ENCODE results near the gene BICRA. TPM values are rescaled to one million over a fixed set of nuclear protein-coding genes. Genes with fewer than 3 reads are reported as not detected.
A peak's percentile ranks its signal among the peaks of the same experiment; 100 is the strongest.

The BICRA gene
- polyA plus RNA-seq, 1 of the 3 experiments (the other 2 are of a cell fraction) = 1.4 TPM

DNA sequence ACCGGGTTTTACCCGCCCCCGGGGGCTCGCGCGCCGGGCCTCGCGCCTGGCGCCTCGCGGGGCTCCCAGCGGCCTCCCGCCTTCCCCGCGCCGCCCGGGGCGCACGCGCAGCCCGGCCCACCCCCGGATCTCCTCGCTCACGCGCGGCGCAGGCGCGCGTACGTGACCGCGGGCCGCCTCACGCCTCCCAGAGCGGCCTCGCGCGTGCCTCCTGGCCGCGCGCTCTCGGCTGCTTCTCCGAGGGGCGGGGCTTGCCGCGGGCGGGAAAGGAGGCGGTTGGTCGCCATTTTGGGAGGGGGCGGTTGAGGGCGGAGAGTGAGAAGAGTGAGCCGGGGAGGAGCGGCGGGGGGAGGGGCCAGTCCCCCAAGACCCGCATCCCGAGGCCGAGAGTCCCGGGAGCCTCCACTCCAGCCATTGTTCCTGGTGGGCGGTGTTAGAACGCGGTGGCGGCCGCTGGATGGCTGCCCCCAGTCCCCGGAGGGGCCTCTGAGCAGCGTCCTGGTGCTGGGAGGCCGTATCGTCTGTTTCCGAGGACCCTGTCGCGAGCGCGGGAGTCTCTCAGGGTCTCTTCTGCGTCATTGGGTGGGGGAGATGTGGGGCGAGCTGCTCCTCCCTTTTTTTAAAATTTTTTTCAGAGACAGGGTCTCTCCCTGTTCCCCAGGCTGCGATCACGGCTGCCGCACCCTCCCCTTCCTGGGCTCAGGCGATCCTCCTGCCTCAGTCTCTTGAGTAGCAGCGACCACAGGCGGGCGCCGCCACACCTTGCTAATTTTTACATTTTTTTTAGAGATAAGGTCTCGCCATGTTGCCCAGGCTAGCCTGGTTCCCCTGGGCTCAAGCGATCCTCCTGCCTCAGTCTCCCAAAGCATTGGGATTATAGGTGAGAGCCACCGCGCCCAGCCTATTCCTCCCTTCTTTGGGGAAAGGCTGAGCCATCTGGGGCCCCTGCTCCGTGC lies 35.6 kb upstream of the BICRA start, which contains the start of gene ZNF541:
ZNF541 (minus strand) TSS at position 78 of the 956 bp plus-strand sequence. CDS start 17,292 bp downstream, outside the sequence.
- H3K79me2 ChIP-seq (ENCODE audit: insufficient read depth) = no peaks in the 10 kb centered on the region
- no peaks in the 10 kb centered on the region for H4K20me1 ChIP-seq (ENCODE audit: insufficient read depth)
- no peak within 1 kb of the TSS for H3K27ac ChIP-seq (ENCODE audit: low read depth in 2 of 2, low read length in 1 of 2)
- H3K4me1 ChIP-seq (ENCODE audit: control insufficient read depth in 1 of 2, insufficient read depth in 2 of 2, low read depth in 1 of 2, low read length in 1 of 2) = no peaks in the 10 kb centered on the region; a peak in 1 of 4 replicates
- H3K27me3 ChIP-seq (ENCODE audit: insufficient read depth) = no peaks in the 10 kb centered on the region
- peak within 1 kb of the TSS in 1 of 2 experiments; percentile 9; a peak in 1 of 4 replicates for H3K4me3 ChIP-seq (ENCODE audit: low read depth in 2 of 2, low read length in 1 of 2)
- WGBS (ENCODE audit: low lambda C conversion rate) = 56% methylated on average over 62 of the region's 89 CpGs
- peak; percentile 88 for DNase-seq
- H3K9me2 ChIP-seq = no peaks in the 10 kb centered on the region
- CTCF ChIA-PET = no interaction called here
- no peaks in the 10 kb centered on the region for H3F3A ChIP-seq (replicated peaks; ENCODE audit: insufficient read depth)
- TF ChIP-seq NRF1 (IDR thresholded peaks at IDR 0.05; ENCODE audit: low read depth, low read length) = peak; percentile 48; the same call in 1 of the 2 replicates
- no peak for TF ChIP-seq GATA2 (CRISPR knock-in tag; IDR thresholded peaks at IDR 0.05)
- TF ChIP-seq, protein P1, sequence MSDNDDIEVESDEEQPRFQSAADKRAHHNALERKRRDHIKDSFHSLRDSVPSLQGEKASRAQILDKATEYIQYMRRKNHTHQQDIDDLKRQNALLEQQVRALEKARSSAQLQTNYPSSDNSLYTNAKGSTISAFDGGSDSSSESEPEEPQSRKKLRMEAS (IDR thresholded peaks at IDR 0.05; ENCODE audit: low read depth) = peak; percentile 74; the same call in 1 of the 2 replicates
- POLR2A ChIA-PET = no interaction called here
- H3K9ac ChIP-seq = no peak within 1 kb of the TSS
- H3K4me2 ChIP-seq = 0 out of 2 replicates have a peak within 1 kb of the TSS, but pooled peaks have one; percentile 37
- H3K9me3 ChIP-seq = no peaks in the 10 kb centered on the region
- peak within 1 kb of the TSS; percentile 16; the same call in 1 of the 2 replicates for H2AFZ ChIP-seq (ENCODE audit: low read depth)
- H3K36me3 ChIP-seq (replicated peaks in 1 of 2; ENCODE audit: control insufficient read depth in 1 of 2, insufficient read depth in 2 of 2, low read length in 1 of 2) = no peaks in the 10 kb centered on the region

DNA sequence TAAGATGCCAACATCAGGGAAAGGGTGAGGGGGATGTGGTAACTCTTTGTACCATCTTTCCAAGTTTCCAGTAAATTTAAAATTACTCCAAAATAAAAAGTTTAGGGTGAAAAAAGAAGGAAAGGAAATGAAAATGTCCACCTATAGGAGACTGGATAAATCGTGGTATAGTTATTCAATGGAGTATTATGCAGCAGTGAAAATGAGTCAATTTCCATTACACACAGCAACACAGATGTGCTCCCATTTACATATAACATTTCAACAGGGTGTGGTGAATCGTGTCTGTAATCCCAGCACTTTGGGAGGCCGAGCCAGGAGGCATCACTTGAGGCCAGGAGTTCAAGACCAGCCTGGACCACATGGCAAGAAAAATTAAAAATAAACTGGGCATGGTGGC lies 28.5 kb upstream of the BICRA start:
- WGBS (ENCODE audit: low lambda C conversion rate) = 16% methylated on average over 3 of the region's 3 CpGs
- TF ChIP-seq NFIC (IDR thresholded peaks at IDR 0.05; ENCODE audit: borderline replicate concordance) = no peak
- TF ChIP-seq, protein P2, sequence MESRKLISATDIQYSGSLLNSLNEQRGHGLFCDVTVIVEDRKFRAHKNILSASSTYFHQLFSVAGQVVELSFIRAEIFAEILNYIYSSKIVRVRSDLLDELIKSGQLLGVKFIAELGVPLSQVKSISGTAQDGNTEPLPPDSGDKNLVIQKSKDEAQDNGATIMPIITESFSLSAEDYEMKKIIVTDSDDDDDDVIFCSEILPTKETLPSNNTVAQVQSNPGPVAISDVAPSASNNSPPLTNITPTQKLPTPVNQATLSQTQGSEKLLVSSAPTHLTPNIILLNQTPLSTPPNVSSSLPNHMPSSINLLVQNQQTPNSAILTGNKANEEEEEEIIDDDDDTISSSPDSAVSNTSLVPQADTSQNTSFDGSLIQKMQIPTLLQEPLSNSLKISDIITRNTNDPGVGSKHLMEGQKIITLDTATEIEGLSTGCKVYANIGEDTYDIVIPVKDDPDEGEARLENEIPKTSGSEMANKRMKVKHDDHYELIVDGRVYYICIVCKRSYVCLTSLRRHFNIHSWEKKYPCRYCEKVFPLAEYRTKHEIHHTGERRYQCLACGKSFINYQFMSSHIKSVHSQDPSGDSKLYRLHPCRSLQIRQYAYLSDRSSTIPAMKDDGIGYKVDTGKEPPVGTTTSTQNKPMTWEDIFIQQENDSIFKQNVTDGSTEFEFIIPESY (IDR thresholded peaks at IDR 0.05; ENCODE audit: borderline replicate concordance, low read depth) = no peak
- TF ChIP-seq, protein P3, sequence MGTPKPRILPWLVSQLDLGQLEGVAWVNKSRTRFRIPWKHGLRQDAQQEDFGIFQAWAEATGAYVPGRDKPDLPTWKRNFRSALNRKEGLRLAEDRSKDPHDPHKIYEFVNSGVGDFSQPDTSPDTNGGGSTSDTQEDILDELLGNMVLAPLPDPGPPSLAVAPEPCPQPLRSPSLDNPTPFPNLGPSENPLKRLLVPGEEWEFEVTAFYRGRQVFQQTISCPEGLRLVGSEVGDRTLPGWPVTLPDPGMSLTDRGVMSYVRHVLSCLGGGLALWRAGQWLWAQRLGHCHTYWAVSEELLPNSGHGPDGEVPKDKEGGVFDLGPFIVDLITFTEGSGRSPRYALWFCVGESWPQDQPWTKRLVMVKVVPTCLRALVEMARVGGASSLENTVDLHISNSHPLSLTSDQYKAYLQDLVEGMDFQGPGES (IDR thresholded peaks at IDR 0.05; ENCODE audit: low read depth, low read length) = no peak
- TF ChIP-seq, protein P4, sequence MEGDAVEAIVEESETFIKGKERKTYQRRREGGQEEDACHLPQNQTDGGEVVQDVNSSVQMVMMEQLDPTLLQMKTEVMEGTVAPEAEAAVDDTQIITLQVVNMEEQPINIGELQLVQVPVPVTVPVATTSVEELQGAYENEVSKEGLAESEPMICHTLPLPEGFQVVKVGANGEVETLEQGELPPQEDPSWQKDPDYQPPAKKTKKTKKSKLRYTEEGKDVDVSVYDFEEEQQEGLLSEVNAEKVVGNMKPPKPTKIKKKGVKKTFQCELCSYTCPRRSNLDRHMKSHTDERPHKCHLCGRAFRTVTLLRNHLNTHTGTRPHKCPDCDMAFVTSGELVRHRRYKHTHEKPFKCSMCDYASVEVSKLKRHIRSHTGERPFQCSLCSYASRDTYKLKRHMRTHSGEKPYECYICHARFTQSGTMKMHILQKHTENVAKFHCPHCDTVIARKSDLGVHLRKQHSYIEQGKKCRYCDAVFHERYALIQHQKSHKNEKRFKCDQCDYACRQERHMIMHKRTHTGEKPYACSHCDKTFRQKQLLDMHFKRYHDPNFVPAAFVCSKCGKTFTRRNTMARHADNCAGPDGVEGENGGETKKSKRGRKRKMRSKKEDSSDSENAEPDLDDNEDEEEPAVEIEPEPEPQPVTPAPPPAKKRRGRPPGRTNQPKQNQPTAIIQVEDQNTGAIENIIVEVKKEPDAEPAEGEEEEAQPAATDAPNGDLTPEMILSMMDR (IDR thresholded peaks at IDR 0.05) = no peak
- no peak for TF ChIP-seq ELF1 (IDR thresholded peaks at IDR 0.05)
- TF ChIP-seq EZH2phosphoT487 (IDR thresholded peaks at IDR 0.05; ENCODE audit: borderline replicate concordance, low read depth) = no peak
- TF ChIP-seq, protein P5, sequence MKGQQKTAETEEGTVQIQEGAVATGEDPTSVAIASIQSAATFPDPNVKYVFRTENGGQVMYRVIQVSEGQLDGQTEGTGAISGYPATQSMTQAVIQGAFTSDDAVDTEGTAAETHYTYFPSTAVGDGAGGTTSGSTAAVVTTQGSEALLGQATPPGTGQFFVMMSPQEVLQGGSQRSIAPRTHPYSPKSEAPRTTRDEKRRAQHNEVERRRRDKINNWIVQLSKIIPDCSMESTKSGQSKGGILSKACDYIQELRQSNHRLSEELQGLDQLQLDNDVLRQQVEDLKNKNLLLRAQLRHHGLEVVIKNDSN (IDR thresholded peaks at IDR 0.05; ENCODE audit: borderline replicate concordance, low read depth) = no peak
- no peak for TF ChIP-seq FOSL2 (IDR thresholded peaks at IDR 0.05; ENCODE audit: borderline replicate concordance, low read depth)
- TF ChIP-seq, protein P6, sequence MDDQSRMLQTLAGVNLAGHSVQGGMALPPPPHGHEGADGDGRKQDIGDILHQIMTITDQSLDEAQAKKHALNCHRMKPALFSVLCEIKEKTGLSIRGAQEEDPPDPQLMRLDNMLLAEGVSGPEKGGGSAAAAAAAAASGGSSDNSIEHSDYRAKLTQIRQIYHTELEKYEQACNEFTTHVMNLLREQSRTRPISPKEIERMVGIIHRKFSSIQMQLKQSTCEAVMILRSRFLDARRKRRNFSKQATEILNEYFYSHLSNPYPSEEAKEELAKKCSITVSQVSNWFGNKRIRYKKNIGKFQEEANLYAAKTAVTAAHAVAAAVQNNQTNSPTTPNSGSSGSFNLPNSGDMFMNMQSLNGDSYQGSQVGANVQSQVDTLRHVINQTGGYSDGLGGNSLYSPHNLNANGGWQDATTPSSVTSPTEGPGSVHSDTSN (IDR thresholded peaks at IDR 0.05) = no peak
- TF ChIP-seq FOXJ3 (CRISPR knock-in tag; IDR thresholded peaks at IDR 0.05) = no peak
- TF ChIP-seq FOXM1 (IDR thresholded peaks at IDR 0.05; ENCODE audit: low read depth) = no peak
- TF ChIP-seq POLR2AphosphoS5 (IDR thresholded peaks at IDR 0.05; ENCODE audit: low read depth, low read length) = no peak
- TF ChIP-seq, protein P1 (IDR thresholded peaks at IDR 0.05; ENCODE audit: low read depth) = no peak
- TF ChIP-seq MEF2A (IDR thresholded peaks at IDR 0.05; ENCODE audit: borderline replicate concordance, low read depth) = no peak
- no peak for TF ChIP-seq SIN3A (IDR thresholded peaks at IDR 0.05; ENCODE audit: borderline replicate concordance, low read depth, low read length)
- TF ChIP-seq TAF1 (IDR thresholded peaks at IDR 0.05; ENCODE audit: borderline replicate concordance, low read depth, low read length) = no peak
- H2AFZ ChIP-seq (ENCODE audit: low read depth) = no peak overlapping the region

More for the DNA sequence above, 28.5 kb upstream of the BICRA start:
- Histone ChIP-seq H3K4me3 (ENCODE audit: low read depth in 2 of 2, low read length in 1 of 2) (no peak overlapping the region), H3K9ac (no peak overlapping the region), H4K20me1 (ENCODE audit: insufficient read depth) (no peaks in the 10 kb centered on the region), H3K4me1 (ENCODE audit: control insufficient read depth in 1 of 2, insufficient read depth in 2 of 2, low read depth in 1 of 2, low read length in 1 of 2) (no peaks in the 10 kb centered on the region), H3K36me3 (replicated peaks in 1 of 2; ENCODE audit: control insufficient read depth in 1 of 2, insufficient read depth in 2 of 2, low read length in 1 of 2) (no peaks in the 10 kb centered on the region), H3K9me3 (no peaks in the 10 kb centered on the region), H3K27me3 (ENCODE audit: insufficient read depth) (no peaks in the 10 kb centered on the region), H3K79me2 (ENCODE audit: insufficient read depth) (no peaks in the 10 kb centered on the region), H3K9me2 (no peaks in the 10 kb centered on the region), H3F3A (replicated peaks; ENCODE audit: insufficient read depth) (peaks cover 9% of the 10 kb centered on the region), H3K27ac (ENCODE audit: low read depth in 2 of 2, low read length in 1 of 2) (no peak overlapping the region), H3K4me2 (no peak overlapping the region)
- POLR2A ChIA-PET = no interaction called here
- CTCF ChIA-PET = no interaction called here
- DNase-seq = no peak

Data from SK-N-SH (cell line).